Daoy (cell line): ENCODE data around the gene JMY. TPM values are rescaled to one million over a fixed set of nuclear protein-coding genes. Genes with fewer than 3 reads are reported as not detected.

ENCODE experiments used
- DNase-seq: peaks from one replicate; pipeline ENCODE4 v3.0.0-alpha.2; 2015; ENCODE audit warnings: low read depth
- total RNA-seq: library from RNA; depleted of rRNA; stranded (reverse); fragments of >200 nt; shearing (Covaris generic); gene quantifications from 2 replicates; pipeline ENCODE4 v1.2.3, GENCODE V29; 2014; rRNA removed

JMY gene, protein sequence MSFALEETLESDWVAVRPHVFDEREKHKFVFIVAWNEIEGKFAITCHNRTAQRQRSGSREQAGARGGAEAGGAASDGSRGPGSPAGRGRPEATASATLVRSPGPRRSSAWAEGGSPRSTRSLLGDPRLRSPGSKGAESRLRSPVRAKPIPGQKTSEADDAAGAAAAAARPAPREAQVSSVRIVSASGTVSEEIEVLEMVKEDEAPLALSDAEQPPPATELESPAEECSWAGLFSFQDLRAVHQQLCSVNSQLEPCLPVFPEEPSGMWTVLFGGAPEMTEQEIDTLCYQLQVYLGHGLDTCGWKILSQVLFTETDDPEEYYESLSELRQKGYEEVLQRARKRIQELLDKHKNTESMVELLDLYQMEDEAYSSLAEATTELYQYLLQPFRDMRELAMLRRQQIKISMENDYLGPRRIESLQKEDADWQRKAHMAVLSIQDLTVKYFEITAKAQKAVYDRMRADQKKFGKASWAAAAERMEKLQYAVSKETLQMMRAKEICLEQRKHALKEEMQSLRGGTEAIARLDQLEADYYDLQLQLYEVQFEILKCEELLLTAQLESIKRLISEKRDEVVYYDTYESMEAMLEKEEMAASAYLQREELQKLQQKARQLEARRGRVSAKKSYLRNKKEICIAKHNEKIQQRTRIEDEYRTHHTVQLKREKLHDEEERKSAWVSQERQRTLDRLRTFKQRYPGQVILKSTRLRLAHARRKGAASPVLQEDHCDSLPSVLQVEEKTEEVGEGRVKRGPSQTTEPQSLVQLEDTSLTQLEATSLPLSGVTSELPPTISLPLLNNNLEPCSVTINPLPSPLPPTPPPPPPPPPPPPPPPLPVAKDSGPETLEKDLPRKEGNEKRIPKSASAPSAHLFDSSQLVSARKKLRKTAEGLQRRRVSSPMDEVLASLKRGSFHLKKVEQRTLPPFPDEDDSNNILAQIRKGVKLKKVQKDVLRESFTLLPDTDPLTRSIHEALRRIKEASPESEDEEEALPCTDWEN
- total RNA-seq = 5.8 and 6.4 TPM in 2 replicates

DNA sequence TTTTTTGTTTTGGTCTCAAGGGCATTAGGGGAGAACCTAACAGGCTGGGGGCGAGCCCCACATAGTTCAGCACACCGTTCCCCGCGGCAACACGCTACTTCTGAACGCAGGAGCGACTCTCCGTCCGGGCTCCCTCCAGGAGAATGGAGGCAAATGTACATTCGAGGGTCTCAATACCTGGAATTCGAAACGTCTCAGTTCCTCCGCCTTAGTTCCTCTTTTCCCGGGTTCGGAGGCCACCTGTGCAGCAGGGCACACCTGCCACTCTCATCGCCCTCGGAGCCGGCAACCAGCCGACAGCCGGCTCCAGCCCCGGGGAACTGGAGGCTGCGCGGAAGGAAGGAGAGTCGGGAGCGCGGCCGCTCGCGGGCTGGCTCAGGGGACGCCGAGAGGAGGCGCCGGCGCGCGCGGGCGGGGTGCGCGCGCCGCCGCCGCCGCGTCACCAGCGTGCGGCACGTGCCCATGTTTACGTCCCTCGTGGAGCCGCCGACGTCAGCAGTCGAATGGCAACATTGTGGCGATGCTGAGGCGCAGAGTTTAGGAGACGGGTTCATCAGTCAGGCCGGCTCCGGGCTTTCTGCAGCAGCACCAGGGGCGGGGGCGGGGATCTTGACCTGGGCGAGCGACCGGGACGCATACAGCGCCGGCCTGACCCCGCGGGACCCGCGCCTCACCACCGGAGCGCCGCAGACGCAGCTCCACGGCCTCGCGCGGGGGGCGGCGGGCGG is at the start of gene JMY:
TSS of gene JMY (plus strand) at position 498 of the 728 bp plus-strand sequence. CDS start 520 bp downstream, outside the sequence.
- peak; percentile 93 for DNase-seq

DNA sequence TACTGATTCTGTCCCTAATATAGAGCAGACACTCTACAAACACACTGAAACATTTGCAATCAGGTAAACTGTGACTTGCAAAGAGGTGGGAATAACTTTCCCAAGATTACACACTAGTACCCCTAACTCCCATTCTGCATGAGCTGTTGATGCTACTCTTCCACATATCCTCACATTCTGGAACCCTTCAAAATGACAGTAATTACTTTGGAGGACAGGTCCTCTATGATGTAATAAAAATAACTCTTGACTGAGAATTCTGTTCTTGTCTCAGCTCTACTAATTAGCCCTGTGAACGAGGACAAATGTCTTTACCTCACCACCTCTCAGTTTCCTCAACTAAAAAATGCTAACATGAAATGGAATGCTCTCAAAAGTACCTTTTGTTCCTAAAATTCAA is 49.5 kb upstream of the JMY start:
- no peak for DNase-seq

DNA sequence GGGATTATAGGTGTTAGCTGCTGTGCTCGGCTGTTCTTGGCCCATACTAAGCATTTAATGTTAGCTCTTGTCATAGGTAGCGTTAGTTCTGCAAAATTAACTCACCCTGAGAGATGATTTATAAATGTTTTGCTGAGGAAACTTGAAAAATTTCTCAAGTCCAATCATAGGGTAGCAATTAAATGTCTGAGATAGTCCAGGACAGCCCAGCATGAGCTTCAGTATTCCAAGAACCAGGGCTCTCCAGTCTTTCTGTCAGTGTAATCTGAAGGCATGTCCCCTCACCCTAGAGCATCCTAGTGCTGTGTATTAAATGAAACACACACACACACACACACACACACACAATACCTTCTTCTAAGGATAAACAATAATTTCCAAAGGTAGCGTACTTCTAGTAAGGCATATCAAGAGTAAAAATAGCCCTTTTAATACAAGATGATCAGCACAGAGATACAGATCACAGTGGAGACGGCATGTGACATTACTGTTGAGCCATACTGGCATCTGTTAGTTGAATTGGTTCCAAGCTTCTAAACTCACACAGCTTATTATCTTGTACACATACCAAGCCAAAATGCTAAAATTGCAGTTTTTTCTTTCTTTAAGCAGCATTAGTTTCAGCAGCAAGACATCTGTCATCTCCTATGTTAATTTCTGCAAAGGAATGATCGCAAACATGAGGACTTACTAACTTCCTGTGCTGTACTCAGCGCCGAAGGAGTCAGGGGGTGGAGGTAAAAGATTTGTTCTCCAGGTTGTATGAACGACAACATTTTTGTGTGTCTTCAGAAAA is 46.3 kb upstream of the JMY start:
- no peak for DNase-seq

DNA sequence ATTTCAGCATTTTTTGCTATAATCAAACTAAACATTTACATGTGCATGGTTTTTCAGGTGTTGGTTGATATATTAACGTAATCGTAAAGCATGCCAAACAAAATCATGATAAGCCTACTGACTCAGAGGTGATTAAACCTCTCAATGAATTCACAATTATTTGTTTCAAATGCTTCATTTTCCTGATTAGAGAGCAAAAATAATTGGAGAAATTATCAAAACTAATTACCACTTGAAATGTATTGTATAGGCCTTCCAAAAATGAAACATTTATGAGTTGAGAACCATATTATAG is 45.7 kb upstream of the JMY start:
- no peak for DNase-seq

DNA sequence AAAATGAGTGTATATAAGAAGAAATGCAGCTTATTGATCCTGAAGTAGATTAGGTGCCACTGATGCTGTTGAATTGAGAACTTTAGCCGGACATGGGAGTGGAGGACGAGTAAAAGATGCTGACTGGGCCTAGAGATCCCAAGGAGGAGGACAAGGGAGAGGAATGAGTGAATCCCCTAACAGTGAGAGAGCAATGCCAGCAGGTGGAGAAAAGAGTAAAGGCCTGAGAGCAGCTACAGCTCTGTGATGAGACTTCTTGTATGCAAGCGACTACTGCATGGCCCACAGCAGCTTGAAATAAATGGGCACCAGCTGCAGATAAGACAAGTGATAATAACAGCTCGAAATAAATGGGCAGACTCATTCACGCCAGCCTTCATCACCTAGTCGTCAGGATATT is 44.5 kb upstream of the JMY start:
- no peak for DNase-seq

DNA sequence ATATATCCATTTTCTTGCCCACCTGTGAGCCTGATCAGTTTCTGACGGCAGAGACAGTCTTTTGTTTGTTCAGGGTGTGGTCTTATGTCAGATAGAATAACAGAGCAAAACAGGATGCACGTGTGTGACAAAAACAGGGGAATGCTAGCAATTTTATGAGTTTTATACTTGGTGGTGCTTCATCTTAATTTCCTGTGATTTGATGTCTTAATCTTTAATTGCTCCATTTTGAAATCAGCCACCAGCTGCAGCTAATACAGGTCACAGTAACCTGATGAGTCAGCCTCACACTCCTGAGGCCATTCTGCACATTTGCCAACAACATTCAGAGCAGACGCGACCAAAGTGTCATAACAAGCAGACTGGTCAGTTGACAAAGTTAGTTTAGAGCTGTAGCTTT is 42.3 kb upstream of the JMY start:
- DNase-seq = no peak

DNA sequence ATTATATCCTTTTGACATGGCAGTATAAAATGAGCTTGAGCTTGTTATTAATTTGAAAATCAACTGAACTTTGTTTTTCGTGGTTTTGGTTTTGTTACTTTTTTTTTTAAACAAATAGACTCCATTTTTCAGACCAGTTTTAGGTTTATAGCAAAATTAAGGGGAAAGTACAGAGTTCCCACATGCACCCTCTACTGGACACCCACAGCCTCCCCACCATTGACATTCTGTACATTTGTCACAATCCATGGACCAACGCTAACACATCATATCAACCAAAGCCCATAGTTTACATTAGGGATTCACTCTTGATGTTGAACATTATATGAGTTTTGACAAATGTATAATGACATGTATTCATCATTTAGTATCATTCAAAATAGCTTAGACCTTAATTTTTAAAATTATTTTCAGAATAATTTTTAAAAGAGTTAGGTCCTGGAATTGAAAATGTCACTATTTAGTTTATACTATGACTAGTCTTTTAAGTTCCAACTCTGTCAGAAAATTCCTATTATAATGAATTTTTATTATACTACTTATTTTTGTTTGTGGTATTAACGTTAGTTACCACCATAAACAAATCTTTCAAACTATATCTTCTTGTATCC is 35.3 kb upstream of the JMY start:
- DNase-seq = peak; percentile 9

DNA sequence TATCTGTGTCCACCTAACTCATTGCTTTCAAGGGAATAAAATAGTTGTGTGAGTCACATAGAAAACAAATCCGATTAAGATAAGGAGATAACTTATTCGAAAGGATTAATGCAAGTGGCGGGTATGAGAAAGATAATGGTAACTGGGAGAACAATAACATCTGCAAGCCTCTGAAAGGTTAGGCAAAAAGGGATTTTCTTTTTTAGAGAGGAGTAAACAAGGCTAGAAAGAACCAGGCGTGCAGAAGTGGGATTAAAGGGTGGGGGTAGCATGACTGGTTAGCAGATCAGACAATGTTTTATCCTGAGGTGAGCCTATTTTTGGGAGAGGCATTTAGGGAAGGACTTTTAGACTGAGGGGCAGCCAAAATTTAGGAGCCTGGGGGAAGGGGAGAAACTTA is 34.7 kb upstream of the JMY start:
- no peak for DNase-seq

DNA sequence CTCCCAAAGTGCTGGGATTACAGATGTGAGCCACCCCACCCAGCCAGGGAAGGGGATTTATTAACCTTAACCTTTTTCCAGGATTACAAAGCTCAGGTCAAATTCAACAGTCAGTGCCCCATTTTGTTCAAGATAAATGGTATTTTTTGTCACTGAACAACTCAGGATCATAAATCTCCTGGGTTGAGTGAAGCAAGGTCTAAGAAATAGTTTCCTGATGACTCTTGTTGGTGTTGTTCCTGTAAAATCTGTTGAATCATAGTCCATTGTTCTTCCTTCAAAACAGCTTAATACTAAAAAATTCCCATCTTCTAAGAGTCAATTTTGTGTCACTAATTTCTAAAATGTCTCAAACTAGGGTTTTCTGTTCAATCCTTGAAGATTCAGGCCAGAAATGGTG is 33.9 kb upstream of the JMY start:
- DNase-seq = no peak

DNA sequence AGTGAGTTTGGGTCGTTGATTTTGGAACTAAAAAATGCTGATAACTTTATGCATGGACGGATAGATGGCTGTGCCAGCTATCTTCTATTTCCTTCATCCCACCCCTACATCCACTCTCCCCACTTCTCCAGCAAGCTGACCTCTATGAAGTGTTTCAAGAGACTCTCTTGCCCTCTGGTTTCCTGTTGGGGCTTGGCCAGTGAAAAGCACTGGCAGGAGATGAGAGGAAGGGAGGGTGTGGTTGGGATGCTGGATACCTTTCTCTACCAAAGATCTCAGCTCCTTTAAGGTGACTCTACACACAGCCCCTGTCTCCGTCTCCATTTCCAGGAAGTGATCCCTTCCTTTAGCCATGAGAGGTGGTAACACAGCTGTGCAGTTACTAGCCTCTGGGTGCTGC is 30.0 kb upstream of the JMY start:
- DNase-seq = no peak

DNA sequence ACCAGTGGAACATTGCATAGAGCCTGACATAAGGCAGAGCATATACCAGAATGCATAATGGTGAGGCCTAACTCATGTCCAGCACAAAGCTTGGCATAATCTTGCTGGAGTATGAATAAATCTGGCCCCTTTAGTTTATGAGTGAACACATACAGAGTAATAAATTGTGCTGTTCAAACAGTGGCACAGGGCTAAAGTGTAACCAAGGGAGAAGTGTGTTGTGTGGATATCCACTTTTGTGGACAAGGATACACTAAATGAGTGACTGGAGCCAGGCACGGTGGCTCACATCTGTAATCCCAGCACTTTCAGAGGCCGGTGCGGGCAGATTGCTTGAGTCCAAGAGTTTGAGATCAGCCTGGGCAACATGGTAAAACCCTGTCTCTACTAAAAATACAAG is 29.4 kb upstream of the JMY start:
- DNase-seq = no peak

DNA sequence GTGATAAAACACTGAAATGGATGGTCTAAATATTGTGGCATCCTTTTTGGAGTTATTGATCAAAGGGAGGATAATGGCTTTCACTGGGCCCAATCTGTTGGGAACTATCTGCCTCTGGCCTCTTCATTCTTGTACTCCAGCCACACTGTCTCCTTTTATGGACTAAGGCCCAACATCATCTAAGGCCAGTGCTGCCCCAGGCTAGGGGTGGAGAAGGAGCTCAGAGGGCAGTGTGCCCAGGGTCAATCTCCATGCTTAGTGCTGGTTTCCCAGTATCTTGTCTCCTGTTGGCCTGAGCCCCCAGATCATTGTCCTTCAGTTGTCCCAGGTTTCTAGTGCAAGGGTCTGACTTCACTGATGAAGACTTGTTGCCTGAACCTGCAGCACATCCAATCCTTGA is 26.4 kb upstream of the JMY start:
- no peak for DNase-seq

DNA sequence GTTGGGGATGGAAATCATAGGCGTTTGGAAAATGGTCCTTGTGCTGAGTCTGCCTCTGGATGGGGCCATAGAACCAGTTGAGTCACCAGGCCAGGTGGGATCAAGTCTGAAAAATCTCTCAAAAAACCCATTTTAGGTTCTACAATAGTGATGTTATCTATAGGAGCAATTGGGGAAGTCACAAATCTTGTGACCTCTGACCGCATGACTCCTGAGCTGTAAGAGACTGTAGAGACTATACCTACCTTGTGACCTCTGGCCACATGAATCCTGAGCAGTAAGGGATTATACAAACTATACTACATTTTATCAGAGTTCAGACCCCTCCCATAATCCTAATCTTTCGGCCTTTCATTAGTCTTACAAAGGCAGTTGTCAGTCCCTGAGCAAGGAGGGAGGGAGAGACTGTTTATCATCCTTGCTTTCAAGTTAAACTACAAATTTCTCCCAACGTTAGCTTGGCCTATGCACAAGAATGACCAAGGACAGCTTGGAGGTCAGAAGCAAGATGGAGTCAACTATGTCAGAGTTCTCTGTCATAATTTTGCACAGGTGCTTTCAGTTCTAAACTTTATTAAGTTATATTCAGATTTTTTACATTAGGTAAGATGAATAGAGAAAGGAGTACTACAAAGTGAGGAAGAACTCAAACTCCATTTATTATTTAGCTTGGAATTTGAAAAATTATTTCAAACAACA is 11.5 kb upstream of the JMY start:
- no peak for DNase-seq

DNA sequence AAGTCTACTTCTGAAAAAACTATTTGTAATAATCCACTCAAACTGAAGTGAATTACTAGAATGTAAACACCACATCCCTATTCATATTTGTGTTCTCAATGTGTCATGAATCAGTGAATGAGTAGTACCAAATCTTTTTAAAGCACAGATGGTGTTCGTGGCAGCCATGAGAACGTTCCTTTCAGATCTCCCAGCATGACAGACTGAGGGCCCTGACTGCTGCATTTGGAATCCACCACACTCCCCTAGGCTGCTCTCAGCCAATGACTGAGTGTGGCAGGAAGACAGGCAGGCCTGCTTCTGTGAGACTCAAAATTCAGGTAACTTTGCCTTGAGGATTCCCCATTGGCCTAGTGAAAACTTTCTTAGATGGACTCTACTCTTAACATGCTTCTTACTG is 10.9 kb upstream of the JMY start:
- DNase-seq = no peak

DNA sequence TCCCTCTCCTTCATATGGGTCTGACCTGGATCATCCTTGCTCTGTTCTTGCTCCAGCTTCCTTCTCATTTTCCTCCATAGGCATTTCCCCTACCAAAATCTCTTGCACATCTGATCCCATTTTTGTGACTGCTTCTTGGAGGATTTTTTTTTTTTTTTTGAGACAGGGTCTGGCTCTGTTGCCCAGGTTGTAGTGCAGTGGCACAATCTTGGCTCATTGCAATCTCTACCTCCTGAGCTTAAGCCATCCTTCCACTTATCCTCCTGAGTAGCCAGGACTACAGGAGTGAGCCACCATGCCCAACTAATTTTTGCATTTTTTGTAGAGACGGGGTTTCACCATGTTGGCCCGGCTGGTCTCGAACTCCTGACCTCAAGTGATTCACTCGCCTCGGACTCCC is 10.5 kb upstream of the JMY start:
- DNase-seq = no peak

DNA sequence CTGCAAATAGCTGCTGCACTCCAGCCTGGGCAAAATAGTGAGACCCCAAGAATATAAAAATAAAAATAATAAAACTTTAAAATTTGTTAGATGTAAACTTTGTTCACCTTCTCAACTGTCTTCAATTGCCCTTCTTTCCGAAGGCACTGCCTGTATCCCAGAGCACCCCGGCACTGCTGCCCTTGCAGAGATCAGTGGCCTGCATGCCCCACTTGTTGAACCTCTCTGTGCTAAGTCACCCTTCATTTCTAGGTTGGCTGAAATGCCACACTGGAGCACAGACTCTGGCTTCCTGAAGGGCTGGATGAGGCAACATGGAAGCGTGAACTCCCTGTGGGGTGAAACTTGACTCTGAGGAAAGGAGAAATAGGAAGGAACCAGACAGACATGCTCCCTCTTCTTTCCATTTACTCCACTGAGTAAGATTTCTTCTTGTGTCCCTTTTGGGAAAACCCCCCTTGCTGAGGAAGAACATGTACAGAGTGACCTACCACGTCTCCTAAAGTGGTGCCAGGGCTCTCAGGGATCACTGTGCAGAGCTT is 8.4 kb upstream of the JMY start:
- DNase-seq = no peak

DNA sequence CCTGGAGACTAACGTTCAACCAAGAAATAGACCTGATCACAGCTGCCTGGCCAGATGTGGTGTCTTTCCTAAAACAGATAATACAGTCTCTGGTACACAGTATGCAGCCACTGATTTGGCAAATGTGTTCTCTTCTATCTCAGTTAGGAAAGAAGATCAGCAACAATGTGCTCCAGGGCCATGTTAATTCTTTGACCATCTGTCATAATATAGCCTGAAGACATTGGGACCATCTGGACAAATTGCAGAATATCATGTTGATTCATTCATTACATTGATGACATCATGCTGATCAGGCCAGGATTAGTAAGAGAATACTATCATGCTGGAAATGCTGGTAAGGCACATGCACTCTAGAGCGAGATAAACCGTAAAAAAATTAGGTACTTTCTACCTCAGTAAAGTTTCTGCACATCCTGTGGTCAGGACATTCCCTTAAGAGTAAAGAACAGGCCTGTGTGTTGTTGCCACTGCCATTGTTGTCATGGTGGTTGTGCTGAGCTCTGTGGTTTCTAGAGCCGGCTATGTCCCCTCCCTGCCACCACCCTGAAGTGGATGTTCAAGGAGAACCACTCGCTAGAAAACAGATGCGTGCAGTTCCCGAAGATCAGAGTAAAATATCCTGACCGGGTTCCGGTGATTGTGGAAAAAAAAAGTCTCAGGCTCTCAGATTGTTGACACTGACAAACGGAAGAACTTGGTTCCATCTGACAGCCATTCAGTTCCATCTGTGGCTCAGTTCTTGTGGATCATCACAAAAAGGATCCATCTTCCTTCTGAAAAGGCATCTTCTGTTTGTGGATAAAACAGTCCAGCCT is 6.4 kb upstream of the JMY start:
- DNase-seq = peak; percentile 13

DNA sequence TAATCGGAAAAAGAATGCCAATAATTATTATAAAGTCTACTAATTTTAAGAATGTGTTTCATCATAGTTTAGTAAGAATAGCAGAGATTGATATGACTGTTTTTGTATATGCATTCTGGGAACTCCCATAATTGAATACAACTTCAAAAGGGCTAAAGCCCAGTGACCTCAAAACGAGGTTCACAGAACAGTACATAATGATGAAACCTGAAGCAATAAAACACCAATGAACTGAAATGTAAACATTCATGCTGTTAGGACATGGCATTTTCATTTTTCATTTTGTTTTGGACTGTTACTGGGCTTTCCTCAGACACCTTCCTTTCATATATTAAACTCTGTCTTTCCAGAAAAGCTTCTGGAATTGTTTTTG is 684 bp upstream of the JMY start:
- no peak for DNase-seq

DNA sequence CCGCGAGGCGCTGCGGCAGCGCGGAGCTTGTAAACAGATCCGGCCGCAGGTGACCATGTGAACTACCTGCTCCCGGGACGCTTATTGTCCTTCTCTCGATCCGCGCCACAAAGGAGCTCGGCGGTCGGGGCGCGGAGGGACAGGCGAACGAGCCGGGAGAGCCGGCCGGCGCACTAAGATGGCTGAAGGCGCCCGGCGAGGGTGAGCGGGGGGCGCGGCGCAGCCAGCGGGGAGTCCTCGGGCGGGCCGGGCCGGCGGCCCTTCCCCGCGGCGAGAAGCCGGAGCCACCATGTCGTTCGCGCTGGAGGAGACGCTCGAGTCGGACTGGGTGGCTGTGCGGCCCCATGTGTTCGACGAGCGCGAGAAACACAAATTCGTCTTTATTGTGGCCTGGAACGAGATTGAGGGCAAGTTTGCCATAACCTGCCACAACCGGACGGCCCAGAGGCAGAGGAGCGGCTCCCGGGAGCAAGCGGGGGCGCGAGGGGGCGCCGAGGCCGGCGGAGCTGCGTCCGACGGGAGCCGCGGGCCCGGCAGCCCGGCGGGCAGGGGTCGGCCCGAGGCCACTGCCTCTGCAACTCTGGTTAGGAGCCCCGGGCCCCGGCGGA is 535 bp downstream of the JMY start:
- DNase-seq = peak; percentile 55
